HK-2 (cell line): ENCODE measurements around the gene FBXW5.
A peak's percentile ranks its signal among the peaks of the same experiment; 100 is the strongest.

Source experiments
- DNase-seq: peaks from one replicate; pipeline ENCODE4 v3.0.0-alpha.2; 2018; ENCODE audit not compliant: unreplicated experiment

The FBXW5 gene, protein sequence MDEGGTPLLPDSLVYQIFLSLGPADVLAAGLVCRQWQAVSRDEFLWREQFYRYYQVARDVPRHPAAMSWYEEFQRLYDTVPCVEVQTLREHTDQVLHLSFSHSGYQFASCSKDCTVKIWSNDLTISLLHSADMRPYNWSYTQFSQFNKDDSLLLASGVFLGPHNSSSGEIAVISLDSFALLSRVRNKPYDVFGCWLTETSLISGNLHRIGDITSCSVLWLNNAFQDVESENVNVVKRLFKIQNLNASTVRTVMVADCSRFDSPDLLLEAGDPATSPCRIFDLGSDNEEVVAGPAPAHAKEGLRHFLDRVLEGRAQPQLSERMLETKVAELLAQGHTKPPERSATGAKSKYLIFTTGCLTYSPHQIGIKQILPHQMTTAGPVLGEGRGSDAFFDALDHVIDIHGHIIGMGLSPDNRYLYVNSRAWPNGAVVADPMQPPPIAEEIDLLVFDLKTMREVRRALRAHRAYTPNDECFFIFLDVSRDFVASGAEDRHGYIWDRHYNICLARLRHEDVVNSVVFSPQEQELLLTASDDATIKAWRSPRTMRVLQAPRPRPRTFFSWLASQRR

DNA sequence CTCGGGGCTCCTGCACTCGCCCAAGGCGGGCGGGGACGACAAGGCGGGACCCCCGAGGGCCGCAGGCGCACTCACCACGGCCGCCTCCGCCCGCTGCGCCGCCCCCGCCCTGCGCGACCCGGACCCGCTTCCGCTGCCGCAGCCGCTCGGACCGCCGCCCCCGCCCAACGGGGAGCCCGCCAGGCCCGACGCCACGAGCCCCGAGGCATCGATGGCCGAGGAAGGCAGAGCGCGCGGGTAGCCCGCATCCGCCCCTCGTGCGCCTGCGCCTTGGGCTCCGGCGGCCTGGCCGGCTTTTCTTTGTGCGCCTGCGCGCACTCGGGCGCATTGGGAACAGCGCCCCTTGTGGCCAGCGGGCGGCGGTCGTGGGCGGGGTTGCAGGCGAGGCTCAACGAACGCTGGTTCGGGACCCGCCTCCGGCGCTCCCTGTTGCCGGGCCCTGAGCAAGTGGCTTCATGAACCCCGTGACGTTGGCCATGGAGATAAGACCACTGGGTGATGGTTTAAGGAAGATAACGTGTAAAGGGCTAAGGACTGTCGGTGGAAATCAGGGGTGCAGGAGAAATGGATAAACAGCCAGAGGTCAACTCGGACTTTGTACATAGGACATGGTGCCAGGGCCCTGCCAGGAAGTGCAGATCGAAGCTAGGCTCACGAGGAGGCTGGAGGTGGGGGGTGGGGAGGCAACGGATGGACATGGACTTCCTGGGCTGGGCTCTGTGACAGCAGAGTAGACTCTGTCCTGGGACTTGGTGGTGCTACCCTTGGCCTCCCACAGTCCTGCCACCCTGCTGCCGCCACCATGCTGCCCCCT is at the start of gene FBXW5, which contains the start of gene C8G:
FBXW5 (minus strand) TSS at position 220 of the 814 bp plus-strand sequence. CDS start 655 bp downstream, outside the sequence.
C8G (plus strand) TSS at position 725 of the 814 bp plus-strand sequence; CDS start at position 803, 78 bp downstream.
- DNase-seq = peak; percentile 96

DNA sequence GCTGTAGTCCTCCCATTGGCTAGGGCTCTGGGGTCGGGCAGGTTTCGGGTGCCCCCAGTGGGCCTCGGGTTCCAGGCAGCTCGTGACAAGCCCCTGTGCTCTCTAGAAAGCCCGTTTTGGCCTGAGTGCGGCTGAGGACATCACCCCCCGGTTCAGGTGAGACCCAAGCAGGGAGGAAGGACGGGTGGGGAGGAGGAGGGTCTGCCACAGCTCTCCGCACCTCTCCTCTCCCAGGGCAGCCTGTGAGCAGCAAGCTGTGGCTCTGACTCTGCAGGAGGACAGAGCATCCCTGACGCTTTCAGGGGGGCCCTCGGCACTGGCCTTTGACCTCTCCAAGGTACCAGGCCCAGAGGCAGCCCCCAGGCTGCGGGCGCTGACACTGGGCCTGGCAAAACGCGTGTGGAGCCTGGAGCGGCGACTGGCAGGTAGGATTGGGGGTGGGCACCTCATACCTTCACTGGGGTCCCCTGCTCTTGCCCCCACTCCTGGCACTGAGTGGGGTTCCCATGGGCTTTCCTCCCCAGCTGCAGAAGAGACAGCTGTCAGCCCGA is 48.4 kb upstream of the FBXW5 start:
- DNase-seq = no peak

DNA sequence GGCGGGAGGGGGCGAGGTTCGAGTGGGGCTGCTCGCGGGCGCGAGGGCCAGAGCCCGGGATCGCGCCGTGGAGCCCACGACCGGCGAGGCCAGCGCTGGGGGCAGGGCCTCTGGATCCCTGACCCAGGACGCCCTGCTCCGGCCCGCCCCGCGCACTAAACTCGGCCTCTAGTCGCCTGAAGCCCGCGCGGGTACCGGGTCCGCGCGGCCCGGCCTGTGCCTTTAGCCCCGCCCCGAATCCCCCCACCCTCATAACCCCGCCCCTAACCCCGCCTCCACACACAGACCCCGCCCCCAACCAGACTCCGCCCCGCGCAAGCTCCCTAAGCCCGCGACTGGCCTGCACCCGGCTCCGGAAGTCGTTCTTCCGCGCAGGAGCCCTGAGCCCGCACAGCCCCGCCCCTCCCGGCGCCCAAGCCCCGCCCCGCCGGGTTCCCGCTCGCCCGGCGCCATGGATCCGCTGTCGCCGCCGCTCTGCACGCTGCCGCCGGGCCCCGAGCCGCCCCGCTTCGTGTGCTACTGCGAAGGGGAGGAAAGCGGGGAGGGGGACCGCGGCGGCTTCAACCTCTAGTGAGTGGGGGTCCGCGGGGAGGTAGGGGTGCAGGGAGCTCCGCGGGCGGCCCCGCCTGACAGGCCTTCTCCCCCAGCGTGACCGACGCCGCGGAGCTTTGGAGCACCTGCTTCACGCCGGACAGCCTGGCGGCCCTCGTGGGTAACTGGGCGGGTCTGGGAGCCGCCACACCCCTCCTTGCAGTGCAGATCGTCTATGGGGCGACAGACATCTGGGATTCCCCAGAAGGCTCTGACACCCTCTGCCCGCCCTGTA is 47.7 kb upstream of the FBXW5 start, which contains the start of gene PAXX:
PAXX (plus strand) TSS at position 430 of the 826 bp plus-strand sequence; CDS start at position 452, 22 bp downstream.
- peak; percentile 97 for DNase-seq

DNA sequence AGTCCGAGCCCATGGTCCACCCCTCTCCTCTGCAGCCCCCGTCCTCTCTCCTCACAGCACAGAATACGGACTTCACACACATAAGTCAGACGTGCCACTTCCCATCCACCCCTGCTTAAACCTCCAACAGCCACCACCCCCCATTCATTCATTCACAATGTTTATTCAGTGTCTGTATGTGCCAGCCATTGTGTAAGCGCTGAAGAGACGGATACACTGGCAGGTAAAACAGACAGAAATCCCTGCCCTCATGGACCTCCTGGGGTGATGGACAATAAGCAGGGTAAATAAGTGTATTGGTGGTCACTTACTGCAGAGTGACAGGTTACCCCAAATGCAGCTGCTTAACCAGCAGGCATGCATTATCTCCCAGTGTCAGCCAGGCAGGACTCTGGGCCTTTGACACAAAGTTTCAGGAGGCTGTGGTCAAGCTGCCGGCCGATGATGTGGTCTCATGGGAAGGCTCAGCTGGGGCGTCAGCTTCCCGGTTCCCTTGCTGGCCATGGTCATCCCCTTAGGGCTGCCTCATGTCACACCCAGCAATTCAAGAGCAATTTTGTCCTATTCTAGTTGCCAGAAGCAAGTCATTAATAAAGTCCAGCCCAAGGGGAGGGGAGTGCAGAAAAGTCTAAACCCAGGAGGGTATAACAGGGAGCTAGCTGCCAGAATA is 45.8 kb upstream of the FBXW5 start:
- no peak for DNase-seq

DNA sequence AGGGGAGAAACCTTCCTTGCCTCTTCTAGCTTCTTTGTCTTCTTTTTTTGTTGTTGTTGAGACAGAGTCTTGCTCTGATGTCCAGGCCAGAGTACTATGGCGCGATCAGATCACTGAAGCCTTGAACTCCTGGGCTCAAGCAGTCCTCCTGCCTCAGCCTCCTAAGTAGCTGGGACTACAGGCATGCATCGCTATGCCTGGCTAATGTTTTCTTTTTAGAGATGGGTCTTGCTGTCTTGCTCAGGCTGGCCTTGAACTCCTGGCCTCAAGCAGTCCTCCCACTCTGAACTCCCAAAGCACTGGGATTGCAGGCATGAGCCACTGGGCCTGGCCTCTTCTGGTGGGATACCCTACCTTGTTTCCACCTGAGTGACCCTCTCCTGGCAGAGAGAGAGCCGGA is 44.3 kb upstream of the FBXW5 start:
- DNase-seq = no peak

DNA sequence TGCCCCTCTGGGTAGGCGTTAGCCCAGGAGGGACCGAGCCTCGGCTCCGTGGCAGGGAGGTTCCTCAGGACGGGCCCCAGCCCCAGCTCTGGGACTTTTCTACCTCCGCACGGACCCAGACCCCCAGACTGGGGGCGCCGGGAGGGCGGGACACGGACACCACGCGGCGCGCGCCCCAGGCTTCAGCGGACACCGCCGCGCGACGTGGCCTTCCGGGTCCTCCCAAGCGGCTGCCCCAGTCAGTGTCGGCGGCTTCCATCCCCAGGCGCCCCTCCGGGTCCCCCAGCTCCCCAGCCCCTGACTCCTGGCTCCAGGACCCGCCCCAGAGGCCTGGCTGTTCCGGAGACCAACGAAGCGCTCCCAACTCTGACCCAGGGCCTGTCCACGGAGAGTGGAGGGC is 41.3 kb upstream of the FBXW5 start:
- no peak for DNase-seq

DNA sequence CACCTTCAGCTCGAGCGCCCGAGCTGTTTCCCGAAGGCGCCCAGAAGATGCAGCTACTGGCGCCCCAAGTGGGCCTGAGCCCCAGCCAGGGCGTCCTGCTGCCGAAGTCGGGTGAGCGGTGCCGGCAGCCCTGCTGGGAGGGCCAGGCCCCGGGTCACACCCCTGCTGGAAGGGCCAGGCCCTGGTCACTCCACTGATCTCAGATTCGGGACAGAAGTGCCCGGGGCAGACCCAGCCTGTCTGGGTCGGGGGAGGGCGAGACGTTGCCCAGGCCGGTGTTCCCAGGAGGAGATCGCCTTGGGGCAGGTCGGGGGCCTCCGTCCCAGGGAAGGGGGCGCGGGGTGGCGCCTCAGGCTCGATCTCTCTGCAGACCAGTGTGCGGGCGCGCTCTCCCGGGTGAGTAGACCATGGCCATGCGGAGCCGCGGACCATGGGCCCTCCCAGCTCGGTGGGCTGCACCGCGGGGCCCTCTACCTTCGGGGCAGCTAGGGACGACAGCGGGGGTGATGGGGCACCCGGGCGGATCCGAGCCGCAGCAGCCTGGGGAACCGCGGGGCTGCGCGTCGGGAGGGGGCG is 40.6 kb upstream of the FBXW5 start:
- DNase-seq = no peak

DNA sequence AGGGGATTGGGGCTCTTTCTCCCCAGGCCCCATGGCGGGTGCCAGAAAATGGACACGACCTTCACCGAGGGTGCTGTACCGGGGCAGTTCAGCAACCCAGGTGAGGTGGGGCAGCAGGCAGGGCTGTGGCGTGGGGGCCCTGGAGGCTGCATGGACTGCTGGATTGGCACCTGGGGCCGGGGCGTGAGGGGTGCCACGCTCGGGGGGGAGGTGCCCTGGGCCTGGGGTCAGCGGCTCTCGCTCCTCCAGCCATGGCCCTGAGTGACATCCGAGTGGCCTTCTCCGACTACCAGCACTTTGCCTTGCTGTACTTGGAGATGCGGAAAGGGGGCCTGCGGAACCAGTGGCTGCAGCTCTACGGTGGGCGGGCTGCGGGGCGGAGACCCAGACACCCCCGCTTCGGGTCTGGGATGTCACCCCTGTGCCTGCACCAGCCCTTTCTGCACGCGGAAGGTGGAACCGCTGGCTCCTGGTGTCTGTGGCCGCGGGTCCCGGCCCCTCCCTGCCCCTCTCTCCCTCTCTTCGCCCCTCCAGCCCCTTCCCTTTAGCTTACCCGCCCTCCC is 40.0 kb upstream of the FBXW5 start:
- DNase-seq = no peak

DNA sequence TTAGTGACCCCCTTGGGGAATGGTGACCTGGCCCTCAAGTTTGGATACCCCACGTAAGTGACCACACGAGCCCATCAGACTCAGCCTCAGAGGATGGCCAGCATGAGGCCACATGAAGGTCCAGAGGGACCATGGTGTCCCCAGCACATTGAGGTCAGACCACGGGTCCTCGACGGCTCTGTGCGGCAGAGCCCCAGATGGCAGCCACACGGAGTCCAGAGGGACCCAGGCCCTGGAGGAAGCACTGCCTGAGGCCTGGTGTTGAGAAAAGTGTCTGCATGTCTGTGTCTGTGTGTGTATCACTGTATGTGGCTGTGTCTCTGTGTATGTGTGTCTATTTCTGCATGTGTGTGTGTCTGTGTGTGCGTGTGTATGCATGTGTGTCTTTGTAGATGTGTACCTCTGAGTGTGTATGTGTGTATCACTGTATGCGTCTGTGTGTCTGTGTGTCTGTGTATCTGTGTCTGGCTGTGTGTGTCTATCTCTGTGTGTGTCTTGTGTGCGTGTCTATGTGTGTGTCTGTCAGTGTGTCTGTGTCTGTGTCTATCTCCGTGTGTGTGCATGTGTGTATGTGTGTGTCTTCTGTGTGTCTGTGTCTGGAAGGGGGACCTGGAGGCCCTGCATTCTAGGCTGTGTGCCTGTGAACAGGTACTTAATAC is 39.2 kb upstream of the FBXW5 start:
- no peak for DNase-seq

DNA sequence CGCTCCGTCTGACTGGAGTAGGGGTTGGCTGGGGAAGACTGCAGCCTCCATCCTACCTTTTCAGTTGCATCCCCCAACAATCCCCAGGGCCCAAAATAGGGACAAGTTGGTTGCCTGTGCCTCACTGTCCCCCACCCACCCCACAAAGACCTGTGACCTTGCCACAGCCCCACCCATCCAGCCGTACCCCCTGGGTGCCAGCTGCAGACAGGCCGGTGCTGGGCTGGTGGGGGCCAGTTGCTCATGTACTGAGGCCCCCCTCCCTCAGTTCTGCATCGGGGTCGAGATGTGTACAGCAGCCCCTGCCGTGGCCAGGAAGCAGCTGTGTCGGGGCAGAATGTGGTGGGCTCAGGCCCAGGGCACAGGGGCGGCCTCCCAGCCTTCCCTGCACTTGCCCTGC is 38.6 kb upstream of the FBXW5 start:
- DNase-seq = no peak

DNA sequence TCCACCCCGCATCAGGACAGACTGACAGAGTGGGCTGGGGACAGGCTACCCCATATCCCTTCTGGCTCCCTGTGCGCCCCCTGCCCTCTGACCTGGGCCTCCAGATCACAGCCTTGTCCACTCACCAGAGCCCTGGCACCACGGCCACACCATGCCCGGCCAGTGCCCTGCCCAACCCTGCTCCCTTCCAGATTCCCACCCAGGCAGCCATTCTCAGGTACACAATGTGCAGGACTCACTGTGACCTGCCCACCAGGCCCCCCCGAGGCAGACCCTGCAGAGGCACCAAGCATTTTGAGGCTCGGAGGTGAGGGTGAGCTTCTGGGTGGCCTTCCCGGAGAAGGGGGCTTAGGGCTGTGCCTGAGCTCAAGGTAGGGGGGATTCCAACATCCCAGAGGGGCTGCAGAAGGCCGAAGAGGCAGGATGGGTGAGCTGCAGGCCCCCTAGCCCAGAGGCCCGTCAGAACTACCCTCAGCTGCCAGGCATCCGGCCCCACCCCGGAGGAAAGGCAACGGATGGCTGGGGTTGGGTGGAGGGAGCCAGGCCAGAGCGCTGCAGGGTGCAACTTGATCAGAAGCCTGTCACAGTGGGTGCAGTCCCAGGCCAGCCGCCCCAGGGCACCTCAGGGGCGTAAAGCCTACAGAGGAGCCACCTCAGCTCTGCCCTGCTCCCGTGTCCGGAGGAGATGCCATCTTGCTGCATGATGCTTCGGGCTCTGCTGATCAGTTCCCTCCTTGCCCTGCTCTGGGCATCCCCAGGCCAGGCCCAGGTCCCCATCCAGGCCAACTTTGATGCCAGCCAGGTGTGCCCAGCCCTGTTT is 37.9 kb upstream of the FBXW5 start, which contains the start of gene LCNL1:
LCNL1 (plus strand) TSS at position 762 of the 820 bp plus-strand sequence. CDS start 594 bp downstream, outside the sequence.
- DNase-seq = no peak

DNA sequence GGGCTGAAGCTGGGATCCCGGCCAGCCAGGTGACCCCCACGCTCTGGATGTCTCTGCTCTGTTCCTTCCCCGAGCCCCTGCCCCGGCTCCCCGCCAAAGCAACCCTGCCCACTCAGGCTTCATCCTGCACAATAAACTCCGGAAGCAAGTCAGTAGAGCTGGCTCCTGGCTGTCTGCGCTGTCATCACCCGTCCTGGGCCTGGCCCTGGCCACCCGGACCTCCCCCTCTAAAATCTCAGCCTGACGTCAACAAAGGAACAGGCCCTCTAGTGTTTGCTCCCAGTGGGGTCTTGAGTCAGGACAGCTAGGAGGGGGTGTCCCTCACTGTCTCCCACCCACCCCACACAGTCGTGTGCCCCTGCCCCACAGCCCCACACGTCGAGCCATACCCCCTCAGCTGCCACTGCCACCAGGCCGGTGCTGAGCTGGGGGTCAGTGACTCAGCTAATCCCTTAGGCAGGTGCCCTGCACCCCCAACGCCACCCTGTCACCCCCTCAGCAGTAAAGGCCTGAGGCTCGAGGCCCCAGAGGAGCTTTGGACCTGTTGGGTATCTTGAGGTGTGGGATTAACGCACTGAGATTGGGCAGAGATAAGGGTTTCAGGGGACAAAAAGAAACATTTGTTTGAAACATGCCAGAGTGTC is 37.2 kb upstream of the FBXW5 start:
- no peak for DNase-seq

DNA sequence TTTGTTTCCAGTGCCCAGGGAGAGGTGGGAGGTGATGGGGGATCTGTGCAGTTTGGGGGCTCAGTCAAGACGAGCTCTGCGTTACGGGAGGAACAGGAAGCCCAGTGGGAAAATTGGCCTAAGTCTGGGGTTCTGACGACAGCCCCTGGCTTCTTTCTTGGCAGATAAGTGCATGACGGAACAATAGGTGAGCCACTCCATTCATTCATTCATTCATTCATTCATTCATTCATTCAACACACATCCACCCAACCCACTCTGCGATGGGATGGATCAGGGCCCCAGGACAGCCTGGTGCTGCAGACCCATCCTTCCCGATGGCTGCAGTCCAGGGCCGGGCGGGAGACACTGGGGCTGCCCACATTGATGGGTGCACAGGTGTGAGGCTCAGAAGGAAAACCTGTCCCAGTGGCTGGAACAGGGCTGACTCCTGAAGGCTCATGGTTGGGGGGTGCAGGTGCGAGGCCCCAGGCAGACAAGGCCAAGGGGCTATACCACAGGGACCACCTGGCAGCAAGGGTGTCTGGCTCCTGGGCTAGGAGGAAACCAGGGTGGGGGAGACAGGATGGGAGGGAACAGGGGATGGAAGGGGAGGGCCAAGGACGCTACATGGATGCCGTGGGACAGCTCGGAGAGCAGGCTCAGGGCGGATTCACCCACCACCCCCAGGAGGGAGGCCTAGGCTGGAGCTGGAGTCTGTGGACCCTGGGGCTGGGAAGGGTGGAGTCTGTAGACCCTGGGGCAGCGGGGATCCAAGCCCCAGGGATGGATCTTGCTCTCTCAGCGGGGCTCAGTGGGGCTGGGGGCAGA is 36.3 kb upstream of the FBXW5 start:
- DNase-seq = no peak

DNA sequence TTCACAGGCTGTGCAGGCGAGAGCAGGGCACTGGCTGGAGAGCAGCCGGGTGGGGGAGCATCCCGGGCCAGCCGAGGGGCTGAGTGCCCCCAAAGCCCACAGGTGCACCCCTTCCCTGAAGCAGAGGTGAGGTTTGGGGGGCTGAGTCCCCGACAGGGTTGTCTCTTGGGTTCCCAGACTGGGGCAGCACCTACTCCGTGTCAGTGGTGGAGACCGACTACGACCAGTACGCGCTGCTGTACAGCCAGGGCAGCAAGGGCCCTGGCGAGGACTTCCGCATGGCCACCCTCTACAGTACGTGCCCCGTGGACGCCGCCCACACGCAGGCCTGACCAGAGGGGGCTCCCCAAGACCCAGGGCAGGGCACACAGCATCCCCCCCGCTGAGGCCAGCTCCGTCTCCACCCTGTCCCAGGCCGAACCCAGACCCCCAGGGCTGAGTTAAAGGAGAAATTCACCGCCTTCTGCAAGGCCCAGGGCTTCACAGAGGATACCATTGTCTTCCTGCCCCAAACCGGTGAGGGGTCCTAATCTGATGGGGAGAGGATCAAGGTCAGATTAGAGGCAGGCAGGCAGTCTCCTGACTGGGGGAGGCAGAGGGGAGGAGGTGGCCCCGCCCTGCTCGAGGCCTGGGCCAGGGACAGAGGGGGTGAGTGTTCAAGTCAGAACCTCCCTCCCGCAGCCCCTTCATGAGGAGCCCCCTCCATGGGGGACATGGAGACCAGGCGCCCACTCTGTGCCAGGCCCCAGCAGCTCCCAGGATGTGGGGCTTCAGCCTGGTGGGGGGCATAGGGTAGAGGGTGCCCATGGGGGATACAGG is 35.4 kb upstream of the FBXW5 start:
- DNase-seq = no peak

DNA sequence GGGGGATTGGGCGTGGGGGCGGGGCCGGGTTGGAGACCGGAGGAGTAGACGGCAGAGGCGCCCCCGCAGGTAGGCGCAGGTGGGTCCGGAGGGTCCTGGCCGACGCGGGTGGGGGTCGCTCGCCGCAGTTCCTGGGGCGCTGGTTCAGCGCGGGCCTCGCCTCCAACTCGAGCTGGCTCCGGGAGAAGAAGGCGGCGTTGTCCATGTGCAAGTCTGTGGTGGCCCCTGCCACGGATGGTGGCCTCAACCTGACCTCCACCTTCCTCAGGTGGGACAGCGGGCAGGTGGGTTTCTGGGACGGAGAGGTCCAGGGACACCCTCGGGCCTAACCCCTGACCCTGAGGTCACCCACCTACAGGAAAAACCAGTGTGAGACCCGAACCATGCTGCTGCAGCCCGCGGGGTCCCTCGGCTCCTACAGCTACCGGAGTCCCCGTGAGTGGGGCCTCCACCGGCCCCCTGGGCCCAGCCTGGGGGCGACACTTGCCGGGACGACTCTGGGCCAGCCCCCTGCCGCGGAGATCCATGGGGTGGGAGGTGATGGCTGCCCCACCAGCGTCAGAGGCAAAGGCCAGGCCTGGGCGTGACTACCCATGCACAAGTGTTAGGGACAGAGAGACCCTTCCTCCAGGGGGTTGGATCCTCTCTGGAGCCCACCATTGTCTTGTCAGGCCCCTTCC is 34.5 kb upstream of the FBXW5 start:
- no peak for DNase-seq
